Heart left ventricle (tissue), 13 donors: ENCODE measurements around the gene RIOK3.

ENCODE experiments used
- CTCF ChIP-seq, 12 donors: fragments of 200-600 bp; sonication (generic) in 4 of 12; IDR thresholded peaks; one replicate each; pipeline versions ENCODE4 v1.5.0 to v1.8.0; 2018 to 2022; ENCODE audit warnings: antibody characterized with exemption in 12 of 12, mild to moderate bottlenecking in 5 of 12
- POLR2A ChIP-seq, 2 donors: fragments of 450-650 bp; IDR thresholded peaks; one replicate each; pipeline ENCODE4 v1.6.1; 2017; ENCODE audit warnings: antibody characterized with exemption in 2 of 2, mild to moderate bottlenecking in 2 of 2, moderate library complexity in 2 of 2
- donor health status: ischemic (EF 13 %, LVEDD 7.1; RV severe dilation, severe dysfunction).
- donor health status: DM: no; HTN: yes; CAD: no.
- donor health status: DM: no; HTN: no; CAD: no.
- donor health status: ischemic (EF 25% LVEDD 6.9; RV normal size, moderate dysfunction).
- donor health status: ischemic (EF 25% LVEDD 5.7; RV mildly dilated, moderate dysfunction).
- donor health status: ischemic (EF 35%, LVEDD 5.7; RV mildly dilated, moderate dysfunction).
- donor health status: nonischemic (EF 11% LVEDD 7.7; RV severe dilation, severe dysfunction).
- donor health status: DM: yes; HTN: yes; CAD: no.
- donor health status: PGD.
- donor health status: ischemic (EF 29% LVEDD 5.4; RV normal size, mild dysfunction).
- donor health status: nonischemic (EF 23%, LVEDD 6.1; RV moderate dilation, normal function).

- TF ChIP-seq CTCF (IDR thresholded peaks at IDR 0.05) (no peak), POLR2A (IDR thresholded peaks at IDR 0.05) (no peak)
These were observed 46.2 kb downstream of the RIOK3 start for GRCh38 chr18:23499291-23499781.
